Gastroesophageal sphincter (tissue), 3 donors: ENCODE results near the gene MVB12B.

Experiments
- EP300 ChIP-seq: sonication (generic); formaldehyde crosslinking; IDR thresholded peaks from one replicate; pipeline ENCODE4 v1.6.1; 2017; ENCODE audit warnings: antibody characterized with exemption, mild to moderate bottlenecking
- POLR2A ChIP-seq, 2 donors: fragments of 450-650 bp; IDR thresholded peaks; one replicate each; pipeline ENCODE4 v1.6.1; 2017; ENCODE audit warnings: antibody characterized with exemption in 2 of 2, mild to moderate bottlenecking in 2 of 2, moderate library complexity in 1 of 2
- TF ChIP-seq, protein P1 (sequence below), 4 experiments: fragments of 200-600 bp in 2 of 4; fragments of 450-650 bp in 2 of 4; sonication (generic) in 1 of 4; IDR thresholded peaks; one replicate each; pipeline ENCODE4 v1.5.1; 2017 to 2019; ENCODE audit warnings: antibody characterized with exemption in 4 of 4, mild to moderate bottlenecking in 2 of 4, moderate library complexity in 2 of 4

DNA sequence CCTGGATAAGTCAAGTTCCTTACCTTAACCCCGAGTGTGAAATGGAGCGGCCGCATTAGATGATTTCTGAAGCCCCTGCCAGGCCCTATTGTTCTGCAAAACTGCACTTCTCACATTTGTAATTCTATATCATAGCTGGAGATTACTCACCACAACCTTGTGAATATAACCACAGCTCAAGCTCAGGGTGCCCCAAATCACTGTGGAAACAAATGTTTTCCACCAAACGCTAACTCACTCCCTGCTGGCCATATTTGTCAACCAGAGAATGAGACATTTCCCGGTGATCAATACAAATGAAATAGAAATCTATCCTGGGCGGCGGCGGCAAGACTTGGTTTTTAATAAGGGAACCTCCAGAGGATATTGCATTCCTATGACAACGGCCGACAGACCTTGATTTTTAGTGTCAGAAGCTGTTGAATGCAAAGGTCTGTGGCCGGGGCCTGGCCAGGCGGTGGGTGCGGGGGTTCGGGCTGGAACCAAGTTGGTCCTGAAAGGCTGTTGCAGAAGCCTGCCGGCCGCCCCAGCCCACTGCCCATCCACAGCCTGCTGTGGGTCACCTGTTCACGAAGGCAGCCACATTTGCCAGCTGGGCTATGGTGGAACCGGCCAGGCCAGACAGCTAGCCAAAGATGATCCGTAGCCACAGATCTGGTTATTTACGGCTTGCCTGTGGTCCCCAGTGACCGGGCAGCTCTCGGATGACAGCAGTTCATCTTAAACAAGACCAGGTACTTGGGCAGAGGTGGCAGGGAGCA, 193.2 kb downstream of the MVB12B start:
- TF ChIP-seq, protein P1, sequence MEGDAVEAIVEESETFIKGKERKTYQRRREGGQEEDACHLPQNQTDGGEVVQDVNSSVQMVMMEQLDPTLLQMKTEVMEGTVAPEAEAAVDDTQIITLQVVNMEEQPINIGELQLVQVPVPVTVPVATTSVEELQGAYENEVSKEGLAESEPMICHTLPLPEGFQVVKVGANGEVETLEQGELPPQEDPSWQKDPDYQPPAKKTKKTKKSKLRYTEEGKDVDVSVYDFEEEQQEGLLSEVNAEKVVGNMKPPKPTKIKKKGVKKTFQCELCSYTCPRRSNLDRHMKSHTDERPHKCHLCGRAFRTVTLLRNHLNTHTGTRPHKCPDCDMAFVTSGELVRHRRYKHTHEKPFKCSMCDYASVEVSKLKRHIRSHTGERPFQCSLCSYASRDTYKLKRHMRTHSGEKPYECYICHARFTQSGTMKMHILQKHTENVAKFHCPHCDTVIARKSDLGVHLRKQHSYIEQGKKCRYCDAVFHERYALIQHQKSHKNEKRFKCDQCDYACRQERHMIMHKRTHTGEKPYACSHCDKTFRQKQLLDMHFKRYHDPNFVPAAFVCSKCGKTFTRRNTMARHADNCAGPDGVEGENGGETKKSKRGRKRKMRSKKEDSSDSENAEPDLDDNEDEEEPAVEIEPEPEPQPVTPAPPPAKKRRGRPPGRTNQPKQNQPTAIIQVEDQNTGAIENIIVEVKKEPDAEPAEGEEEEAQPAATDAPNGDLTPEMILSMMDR (IDR thresholded peaks at IDR 0.05): no peak
- TF ChIP-seq EP300: no peak
- no peak for TF ChIP-seq POLR2A (IDR thresholded peaks at IDR 0.05)
